HCT116 (cell line): ENCODE measurements around the gene PIP5K1A.

Experiments used
- EZH2 ChIP-seq: fragments of 200-600 bp; sonication (generic); IDR thresholded peaks from 2 replicates; pipeline ENCODE4 v1.6.1; 2017; ENCODE audit warnings: antibody characterized with exemption, mixed run types
- ZNF274 ChIP-seq: fragments of 200-500 bp; sonication (Bioruptor generic); IDR thresholded peaks from 2 replicates; pipeline ENCODE4 v1.6.1; 2014; ENCODE audit warnings: mild to moderate bottlenecking, low read depth, low read length, inconsistent platforms
- TF ChIP-seq, protein P1 (sequence below): IDR thresholded peaks from 2 replicates; pipeline ENCODE4 v1.6.1; 2011; ENCODE audit warnings: mild to moderate bottlenecking, low read length, moderate library complexity; ENCODE audit not compliant: insufficient replicate concordance; ENCODE audit errors: extremely low read depth
- TF ChIP-seq, protein P2 (sequence below), 3 experiments: fragments of 200-600 bp in 1 of 3; sonication (generic) in 1 of 3; IDR thresholded peaks in 2 of 3; conservative IDR thresholded peaks in 1 of 3; 2 replicates each; pipeline ENCODE4 v1.5.1; 2012 to 2017; ENCODE audit warnings: low read depth in 2 of 3, low read length in 2 of 3, antibody characterized with exemption in 1 of 3, borderline replicate concordance in 1 of 3, control low read depth in 1 of 3, mild to moderate bottlenecking in 1 of 3, mixed read lengths in 1 of 3, mixed run types in 1 of 3, moderate library complexity in 1 of 3; ENCODE audit not compliant: insufficient read depth in 1 of 3

DNA sequence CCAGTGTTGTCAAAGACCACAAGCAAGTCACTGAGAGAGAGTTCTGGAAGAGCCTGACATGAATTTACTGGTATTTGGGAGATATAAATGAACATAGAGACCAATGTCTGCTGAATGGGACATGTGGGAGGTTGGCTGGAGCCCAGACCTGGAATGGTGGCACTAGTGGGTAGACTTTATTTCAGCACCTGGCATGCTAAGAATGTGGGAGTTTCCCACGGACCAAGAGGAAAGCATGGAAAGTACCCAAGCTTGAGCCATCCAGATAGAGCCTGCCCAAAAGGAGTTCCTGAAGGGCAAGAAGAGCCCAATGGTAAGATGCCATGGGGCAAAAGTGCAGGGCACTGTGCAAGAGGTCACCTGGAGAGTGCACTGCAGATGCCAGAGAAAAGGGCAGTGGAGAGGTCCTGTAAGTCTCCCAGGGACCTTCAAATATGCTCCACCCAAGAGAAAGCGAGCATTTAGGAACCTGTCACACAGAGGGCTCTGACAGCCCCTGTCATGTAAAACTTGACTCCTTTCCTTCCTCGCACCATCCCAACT lies 75.6 kb downstream of the PIP5K1A start:
- TF ChIP-seq, protein P1, sequence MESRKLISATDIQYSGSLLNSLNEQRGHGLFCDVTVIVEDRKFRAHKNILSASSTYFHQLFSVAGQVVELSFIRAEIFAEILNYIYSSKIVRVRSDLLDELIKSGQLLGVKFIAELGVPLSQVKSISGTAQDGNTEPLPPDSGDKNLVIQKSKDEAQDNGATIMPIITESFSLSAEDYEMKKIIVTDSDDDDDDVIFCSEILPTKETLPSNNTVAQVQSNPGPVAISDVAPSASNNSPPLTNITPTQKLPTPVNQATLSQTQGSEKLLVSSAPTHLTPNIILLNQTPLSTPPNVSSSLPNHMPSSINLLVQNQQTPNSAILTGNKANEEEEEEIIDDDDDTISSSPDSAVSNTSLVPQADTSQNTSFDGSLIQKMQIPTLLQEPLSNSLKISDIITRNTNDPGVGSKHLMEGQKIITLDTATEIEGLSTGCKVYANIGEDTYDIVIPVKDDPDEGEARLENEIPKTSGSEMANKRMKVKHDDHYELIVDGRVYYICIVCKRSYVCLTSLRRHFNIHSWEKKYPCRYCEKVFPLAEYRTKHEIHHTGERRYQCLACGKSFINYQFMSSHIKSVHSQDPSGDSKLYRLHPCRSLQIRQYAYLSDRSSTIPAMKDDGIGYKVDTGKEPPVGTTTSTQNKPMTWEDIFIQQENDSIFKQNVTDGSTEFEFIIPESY: no peak
- TF ChIP-seq EZH2 (no peak), ZNF274 (no peak)
- TF ChIP-seq, protein P2, sequence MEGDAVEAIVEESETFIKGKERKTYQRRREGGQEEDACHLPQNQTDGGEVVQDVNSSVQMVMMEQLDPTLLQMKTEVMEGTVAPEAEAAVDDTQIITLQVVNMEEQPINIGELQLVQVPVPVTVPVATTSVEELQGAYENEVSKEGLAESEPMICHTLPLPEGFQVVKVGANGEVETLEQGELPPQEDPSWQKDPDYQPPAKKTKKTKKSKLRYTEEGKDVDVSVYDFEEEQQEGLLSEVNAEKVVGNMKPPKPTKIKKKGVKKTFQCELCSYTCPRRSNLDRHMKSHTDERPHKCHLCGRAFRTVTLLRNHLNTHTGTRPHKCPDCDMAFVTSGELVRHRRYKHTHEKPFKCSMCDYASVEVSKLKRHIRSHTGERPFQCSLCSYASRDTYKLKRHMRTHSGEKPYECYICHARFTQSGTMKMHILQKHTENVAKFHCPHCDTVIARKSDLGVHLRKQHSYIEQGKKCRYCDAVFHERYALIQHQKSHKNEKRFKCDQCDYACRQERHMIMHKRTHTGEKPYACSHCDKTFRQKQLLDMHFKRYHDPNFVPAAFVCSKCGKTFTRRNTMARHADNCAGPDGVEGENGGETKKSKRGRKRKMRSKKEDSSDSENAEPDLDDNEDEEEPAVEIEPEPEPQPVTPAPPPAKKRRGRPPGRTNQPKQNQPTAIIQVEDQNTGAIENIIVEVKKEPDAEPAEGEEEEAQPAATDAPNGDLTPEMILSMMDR (IDR thresholded peaks at IDR 0.05 in 2 of 3, conservative IDR thresholded peaks at IDR 0.05 in 1 of 3; ENCODE audit: borderline replicate concordance in 1 of 3, insufficient read depth in 1 of 3, low read depth in 2 of 3, low read length in 2 of 3): no peak
